DLD1 (cell line): ENCODE measurements around the gene MAEA.
"Not testable (repeated sequence)": the region's sequence is repeated elsewhere in the genome, so short reads cannot be mapped to it uniquely, and the experiment has no call there.

Source experiments
- in situ Hi-C: cut with HindIII; loops from 2 replicates; pipeline ENCODE4 v1.10.0; 2017; ENCODE audit warnings: low sequenced_read_pairs

MAEA gene

GRCh38 chr4:1277667-1278665 is 11.7 kb upstream of the MAEA start:
- in situ Hi-C loops = no loop called here

DNA sequence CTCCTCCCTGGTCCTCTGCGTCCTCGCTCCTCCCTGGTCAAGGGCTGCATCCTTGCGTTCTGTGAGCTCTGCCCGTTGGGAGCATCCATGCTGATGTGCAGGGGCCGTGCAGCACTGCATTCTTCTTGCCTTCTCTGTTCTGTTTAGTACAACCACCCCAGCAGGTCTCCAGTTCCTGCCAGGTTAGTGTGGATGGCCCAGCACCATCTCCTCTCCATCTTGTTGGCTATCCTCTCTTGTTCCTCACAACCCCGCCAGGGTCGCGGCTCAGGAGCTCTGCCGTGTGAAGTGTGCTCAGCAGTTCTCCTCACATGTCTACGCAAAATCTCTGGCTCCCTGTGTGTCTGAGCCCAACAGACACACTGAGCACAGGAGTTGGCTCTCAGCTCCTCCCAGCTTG is 10.4 kb upstream of the MAEA start:
- in situ Hi-C loops = no loop called here

GRCh38 chr4:1283711-1284110 is 6.0 kb upstream of the MAEA start:
- in situ Hi-C loops = no loop called here

- in situ Hi-C loops = no loop called here
These were observed 4.4 kb upstream of the MAEA start for GRCh38 chr4:1285151-1285789.

DNA sequence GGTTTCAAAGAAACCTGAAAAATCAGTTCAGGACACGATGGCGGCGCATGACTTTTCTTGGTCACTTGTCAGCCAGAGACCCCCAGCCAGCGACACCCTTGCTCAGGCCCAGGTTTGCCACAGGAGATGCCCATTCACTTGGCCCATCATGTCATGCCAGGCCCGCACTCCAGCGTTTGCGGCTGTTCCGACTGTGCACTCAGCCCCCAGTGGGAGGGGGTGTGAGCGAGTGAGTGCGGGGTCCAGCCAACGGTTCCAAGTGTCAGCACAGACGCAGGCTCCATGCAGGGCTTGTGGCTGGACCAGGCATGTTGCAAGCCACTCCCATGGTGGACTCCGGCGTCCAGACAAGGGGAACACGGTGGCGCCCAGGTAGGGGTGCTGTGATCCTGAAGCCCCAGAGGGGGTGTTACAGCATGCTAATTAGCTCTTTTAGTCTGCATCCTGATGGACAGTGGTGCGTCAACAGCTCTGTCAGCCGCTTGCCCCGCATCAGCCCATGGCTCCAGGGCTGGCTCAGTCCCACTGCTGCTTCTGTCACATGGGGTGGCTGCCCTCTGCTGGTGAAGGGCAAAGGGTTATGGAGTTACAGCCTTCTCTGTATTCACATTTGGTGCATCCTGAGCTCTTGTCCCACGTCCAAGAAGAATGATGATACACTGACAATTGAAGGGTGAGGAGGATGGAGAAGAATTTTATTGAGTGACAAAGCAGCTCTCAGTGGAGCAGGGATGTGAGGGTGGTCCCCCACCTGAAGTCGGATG is 3.7 kb upstream of the MAEA start:
- in situ Hi-C loops = no loop called here

DNA sequence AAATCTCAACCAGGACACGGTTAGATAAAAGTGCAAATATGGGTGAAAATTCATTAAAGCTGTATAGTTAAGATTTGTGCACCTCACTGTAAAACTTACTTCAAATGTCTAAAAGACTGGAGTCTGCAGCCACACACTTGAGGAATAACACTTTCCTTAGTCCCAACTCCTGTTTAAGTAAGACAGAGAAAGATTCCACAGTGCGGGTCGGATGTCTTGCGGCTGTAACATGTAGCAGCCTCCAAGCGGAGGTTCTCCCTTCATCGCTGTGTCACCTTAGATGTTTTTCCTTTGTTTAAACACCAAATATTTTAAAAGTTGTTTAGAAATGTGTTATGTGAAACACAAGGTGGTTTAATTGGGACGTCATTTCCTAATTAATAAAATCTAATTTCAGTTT is 905 bp upstream of the MAEA start:
- in situ Hi-C loops = no loop called here

DNA sequence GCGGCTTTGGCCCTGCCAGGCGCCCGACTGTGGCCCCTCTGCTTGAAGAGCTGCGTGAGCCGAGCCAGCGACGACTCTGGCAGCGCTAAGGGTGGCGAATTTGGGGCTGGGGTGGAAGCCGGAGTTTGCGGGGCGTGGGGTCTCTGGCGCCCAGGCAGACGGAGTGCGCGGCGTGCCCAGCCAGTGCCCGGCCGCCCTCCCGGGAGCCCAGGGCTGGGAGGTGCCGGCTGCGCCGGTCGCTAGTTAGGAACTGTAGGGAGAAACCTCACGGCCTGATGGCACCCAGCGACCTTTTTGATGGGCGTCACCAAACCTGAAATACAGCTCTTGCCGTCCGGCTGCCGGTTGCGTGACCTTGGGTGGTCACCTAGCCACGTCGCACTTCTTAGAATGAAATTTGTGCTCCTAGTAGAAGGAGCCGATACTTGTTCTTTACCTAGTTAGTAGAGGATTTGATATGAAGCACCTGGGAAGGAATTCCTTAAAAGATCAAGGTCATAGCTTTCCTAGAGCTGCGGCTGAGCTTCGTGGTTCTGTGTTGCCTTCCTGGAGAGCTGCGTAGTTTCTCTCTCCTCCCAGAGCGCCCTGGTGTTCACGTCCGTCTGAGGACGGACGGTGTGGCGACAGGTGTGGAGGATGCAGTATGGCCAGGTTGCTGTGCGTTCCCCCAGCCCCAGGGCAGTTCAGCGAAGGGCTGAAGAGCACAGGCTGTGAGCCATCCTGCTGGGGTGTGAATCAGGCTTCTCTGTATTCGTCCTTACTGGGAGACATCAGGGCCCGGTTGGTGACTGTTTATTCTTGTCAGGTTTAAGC is 680 bp downstream of the MAEA start:
- in situ Hi-C loops = no loop called here

GRCh38 chr4:1291091-1291490 is 1.4 kb downstream of the MAEA start:
- in situ Hi-C loops = no loop called here

- in situ Hi-C loops = no loop called here
These were observed 2.5 kb downstream of the MAEA start for GRCh38 chr4:1291996-1292702.

DNA sequence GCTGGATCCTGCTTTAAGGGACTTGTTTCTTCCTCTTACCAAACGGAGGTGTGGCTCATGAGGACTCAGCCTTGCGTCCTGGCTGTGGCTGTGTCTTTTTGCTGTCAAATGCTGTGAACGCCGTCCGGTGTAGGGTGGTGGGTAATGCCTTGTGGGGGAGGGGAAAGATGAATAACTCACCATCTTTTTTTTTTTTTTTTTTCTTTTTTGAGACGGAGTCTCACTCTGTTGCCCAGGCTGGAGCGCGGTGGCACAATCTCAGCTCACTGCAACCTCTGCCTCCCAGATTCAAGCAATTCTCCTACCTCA is 3.0 kb downstream of the MAEA start:
- in situ Hi-C loops = not testable (repeated sequence)

DNA sequence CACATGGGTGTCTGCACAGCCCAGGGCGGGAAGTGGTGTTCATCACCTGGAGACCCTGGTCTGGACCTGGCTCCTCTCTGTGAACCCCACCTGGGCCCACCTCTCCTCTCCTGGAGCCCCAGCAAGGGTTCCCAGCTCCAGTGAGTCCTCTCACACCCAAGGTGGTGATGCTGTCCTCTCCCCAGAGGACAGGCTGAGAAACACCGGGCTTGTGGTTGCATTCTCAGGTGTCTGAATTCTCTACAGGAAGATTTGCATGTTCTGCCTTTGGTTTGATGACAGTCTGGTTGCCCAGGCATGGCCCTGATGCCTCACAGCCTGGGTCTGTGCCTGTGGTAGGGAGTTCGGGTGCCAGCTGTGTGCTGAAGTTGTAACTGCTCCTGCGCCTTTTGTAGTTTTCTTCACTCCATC is 3.8 kb downstream of the MAEA start:
- in situ Hi-C loops = no loop called here

GRCh38 chr4:1293991-1294390 is 4.3 kb downstream of the MAEA start:
- in situ Hi-C loops = no loop called here

DNA sequence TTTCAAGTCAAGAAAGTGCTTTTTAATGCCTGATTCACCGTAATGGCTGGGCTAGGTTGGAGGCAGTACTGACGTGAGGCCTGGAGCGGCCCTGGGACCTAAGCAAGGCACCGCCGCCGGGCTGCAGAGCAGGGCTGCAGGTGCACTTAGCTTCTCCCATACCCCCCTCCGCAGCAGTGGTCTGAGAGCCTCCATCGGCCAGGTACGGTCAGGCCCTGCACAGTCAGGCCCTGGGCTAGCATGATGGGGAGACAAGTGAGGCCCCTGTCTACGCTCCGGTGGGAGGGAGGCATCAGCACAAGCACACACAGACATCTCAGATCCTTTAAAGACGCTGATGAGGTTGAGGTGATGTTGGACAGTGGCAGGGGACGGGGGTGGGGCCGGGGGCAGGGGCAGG is 4.7 kb downstream of the MAEA start:
- in situ Hi-C loops = no loop called here

- in situ Hi-C loops = no loop called here
These were observed 5.2 kb downstream of the MAEA start for GRCh38 chr4:1294891-1295290.

- in situ Hi-C loops = no loop called here
These were observed 5.8 kb downstream of the MAEA start for GRCh38 chr4:1295405-1296055.

DNA sequence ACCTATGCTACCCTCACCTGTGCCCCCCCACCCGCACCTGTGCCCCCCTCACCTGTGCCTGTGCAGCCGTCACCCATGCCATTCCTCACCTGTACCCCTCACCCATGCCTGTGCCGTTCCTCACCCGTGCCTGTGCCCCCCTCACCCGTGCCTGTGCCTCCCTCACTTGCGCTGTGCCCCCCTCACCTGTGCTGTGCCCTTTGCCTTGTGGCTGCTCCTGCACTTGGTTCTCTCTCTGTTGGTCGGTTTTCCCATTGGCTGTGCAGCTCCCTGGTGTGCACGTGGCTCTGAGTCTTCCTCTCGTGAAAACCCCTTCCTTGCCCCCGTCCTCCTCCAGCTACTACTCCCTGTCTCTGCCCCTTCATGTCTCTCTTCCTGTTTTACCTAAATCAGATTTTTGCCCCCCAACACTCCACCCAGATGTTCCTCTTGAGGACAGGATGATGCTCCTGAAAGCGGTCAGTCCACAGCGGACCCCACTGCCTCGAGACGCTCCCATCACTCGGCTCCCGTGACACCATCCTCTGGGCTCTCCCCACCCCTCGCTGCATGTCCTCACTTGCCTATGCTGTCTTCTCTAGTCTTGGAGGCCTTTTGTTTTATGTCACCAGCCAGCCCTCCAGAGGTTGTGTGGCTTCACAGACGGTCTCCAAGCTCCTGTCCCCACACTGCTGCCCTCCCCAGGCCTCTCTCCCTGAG is 6.8 kb downstream of the MAEA start:
- in situ Hi-C loops = no loop called here

GRCh38 chr4:1297023-1297395 is 7.3 kb downstream of the MAEA start:
- in situ Hi-C loops = no loop called here

DNA sequence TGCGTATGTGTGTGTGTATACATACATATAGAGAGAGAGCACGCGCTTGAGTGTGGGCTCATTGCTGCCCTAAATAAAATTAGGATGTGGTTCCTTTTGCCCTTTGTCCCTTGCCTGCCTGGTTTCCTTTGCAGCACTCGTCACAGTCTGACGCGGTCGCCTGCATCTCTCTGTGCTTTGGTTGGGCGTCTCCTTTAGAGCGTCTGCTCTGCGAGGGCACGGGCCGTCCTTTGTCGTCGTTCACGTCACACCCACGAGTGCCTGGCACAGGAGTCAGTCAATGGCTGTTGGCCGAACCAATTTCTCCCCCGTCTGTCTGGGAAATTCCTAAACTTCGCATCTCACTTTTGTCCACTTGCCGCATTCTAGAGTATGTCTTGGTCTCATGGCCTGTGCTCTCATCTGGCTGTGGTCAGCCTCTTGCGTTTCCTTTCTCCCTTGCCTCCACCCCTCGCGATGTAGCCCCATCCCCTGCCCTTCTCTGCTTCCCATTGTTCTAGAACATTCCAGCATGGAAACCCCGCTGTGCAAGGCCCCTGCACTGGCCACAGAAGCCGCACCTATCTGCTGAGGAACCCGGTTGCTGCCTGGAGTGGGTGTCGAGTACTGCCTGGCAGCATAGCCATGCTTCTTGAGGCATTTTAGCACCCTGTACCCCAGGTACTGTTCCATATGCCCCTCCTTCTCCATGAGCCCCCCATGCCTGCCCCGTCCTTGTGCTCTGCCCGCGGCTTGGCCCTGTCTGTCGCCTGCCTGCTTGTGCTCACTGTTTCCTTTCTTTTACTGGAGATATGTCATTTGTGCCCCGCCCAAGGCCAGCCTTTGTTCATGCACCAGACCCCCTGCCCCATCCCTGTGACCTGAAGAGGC is 8.0 kb downstream of the MAEA start:
- in situ Hi-C loops = no loop called here
